Sigmoid colon (tissue), 4 donors: ENCODE results near the gene EPHA8.

Experiments
- POLR2A ChIP-seq, 2 donors: fragments of 450-650 bp; IDR thresholded peaks; one replicate each; pipeline ENCODE4 v1.6.1; 2016; ENCODE audit warnings: antibody characterized with exemption in 2 of 2, mild to moderate bottlenecking in 2 of 2, moderate library complexity in 2 of 2
- POLR2AphosphoS5 ChIP-seq, 4 donors: sonication (generic); formaldehyde crosslinking; IDR thresholded peaks; one replicate each; pipeline ENCODE4 v1.6.1; 2017; ENCODE audit warnings: antibody characterized with exemption in 4 of 4
- TF ChIP-seq, protein P1 (sequence below), 4 experiments: fragments of 450-650 bp in 3 of 4; fragments of 200-600 bp in 1 of 4; IDR thresholded peaks; one replicate each; pipeline ENCODE4 v1.5.1; 2016 to 2019; ENCODE audit warnings: antibody characterized with exemption in 4 of 4, mild to moderate bottlenecking in 3 of 4, moderate library complexity in 2 of 4

DNA sequence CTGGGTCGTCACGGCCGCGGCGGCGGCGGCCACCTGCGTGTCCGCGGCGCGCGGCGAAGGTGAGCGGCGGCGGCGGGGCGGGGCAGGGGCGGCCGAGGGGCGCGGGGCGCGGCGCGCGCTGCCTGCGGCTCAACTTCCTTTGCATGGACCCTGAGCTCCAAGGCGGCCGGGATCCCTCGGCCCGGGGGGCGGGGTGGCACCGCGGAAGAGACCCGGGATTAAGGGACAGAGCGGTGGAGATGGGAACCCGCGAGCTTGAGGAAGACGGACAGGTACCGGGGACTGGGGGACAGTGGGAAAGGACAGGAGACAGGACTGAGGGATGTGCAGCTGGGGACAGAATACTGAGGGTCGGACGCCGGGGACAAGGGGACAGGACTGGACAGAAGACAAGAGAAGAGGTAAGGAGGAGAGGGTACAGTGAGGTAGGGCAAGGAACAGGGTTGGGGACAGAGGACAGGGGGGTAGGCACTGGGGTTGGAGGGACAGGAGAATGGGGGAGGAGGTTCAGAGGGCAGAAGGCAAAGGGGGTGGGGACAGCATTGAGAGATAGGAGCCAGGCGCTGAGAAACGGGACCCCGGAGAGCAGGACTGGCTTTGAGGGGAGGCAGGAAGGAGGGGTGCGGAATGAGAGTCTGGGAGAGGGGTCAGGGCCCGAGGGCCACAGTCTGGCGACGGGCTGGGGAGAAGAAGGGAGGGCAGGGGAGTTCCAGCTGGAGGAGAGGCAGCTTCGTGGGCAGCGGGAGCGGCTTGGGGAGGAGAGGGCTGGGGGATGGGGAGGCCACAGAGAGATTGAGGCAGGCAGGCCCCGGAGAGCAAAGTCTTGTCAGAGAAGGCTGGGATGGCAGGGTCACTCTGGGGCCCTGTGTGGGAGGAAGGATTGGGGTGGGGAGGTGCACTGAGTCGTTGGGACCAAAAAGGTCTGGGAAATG is 648 bp downstream of the EPHA8 start:
- TF ChIP-seq, protein P1, sequence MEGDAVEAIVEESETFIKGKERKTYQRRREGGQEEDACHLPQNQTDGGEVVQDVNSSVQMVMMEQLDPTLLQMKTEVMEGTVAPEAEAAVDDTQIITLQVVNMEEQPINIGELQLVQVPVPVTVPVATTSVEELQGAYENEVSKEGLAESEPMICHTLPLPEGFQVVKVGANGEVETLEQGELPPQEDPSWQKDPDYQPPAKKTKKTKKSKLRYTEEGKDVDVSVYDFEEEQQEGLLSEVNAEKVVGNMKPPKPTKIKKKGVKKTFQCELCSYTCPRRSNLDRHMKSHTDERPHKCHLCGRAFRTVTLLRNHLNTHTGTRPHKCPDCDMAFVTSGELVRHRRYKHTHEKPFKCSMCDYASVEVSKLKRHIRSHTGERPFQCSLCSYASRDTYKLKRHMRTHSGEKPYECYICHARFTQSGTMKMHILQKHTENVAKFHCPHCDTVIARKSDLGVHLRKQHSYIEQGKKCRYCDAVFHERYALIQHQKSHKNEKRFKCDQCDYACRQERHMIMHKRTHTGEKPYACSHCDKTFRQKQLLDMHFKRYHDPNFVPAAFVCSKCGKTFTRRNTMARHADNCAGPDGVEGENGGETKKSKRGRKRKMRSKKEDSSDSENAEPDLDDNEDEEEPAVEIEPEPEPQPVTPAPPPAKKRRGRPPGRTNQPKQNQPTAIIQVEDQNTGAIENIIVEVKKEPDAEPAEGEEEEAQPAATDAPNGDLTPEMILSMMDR (IDR thresholded peaks at IDR 0.05): no peak
- no peak for TF ChIP-seq POLR2A (IDR thresholded peaks at IDR 0.05)
- TF ChIP-seq POLR2AphosphoS5 (IDR thresholded peaks at IDR 0.05): no peak
